Pancreas (tissue), 10 donors: ENCODE measurements around the gene SSH3. TPM values are rescaled to one million over a fixed set of nuclear protein-coding genes. Genes with fewer than 3 reads are reported as not detected.

Source experiments
- ATAC-seq, 4 donors: fragments of 200-7000 bp; cut with Tn5 transposase; one replicate each; pipeline versions ENCODE4 v1.8.0 to v1.9.1; 2020; ENCODE audit warnings: mild to moderate bottlenecking in 4 of 4, moderate library complexity in 4 of 4
- DNase-seq, 6 donors: peaks; one replicate each; pipeline ENCODE4 v3.0.0-alpha.2; 2020
- FAIRE-seq: peaks from 2 replicates; lab custom pipeline; 2012; peaks lifted over from hg19 to GRCh38; lab: Jason Lieb, UNC
- H3K27ac ChIP-seq, 4 donors: fragments of 200-600 bp; sonication (generic); 1 replicate in 3 of 4; 2 replicates in 1 of 4; pipeline versions ENCODE4 v1.5.0 to v1.8.0; 2020
- H3K27me3 ChIP-seq, 4 donors: fragments of 200-600 bp; one replicate each; pipeline ENCODE4 v1.8.0; 2021
- H3K36me3 ChIP-seq, 3 donors: fragments of 200-600 bp; sonication (generic) in 1 of 3; one replicate each; pipeline versions ENCODE4 v1.5.0 to v1.8.0; 2020 to 2021
- H3K4me1 ChIP-seq, 3 donors: fragments of 200-600 bp; one replicate each; pipeline ENCODE4 v1.8.0; 2021
- H3K4me3 ChIP-seq, 4 donors: fragments of 200-600 bp; sonication (generic) in 2 of 4; one replicate each; pipeline versions ENCODE4 v1.5.0 to v1.8.0; 2020 to 2021
- H3K9me3 ChIP-seq, 4 donors: fragments of 200-600 bp; one replicate each; pipeline ENCODE4 v1.8.0; 2021
- WGBS, 2 donors: extraction: QIAGEN DNeasy Blood & Tissue Kit; methylation state at CpG; one replicate each; pipeline ENCODE4 v1.1.7; 2013; 5-methylcytosine and 5-hydroxymethylcytosine counted together
- intact Hi-C, 3 donors: fragments of 100-400 bp; cut with DNase I; formaldehyde crosslinking; loops; one replicate each; pipeline versions ENCODE4 v1.11.1 to v1.14.2; 2022
- polyA plus RNA-seq, 2 donors: library from polyadenylated mRNA; stranded (reverse); fragments of 200-250 nt; gene quantifications; one replicate each; pipeline ENCODE4 v1.2.3, GENCODE V29; 2013
- total RNA-seq, 6 donors: library from RNA; stranded (reverse); fragmentation: NEBNext Ultra II Directional in 4 of 6; extraction: Animal tissue kit (Norgen Biotek cat#: 25700) in 4 of 6; gene quantifications; one replicate each; pipeline versions ENCODE4 v1.2.1 to v1.2.4, GENCODE V29; 2021 to 2023
- TF ChIP-seq, protein P1 (sequence below), 4 donors: fragments of 200-600 bp; sonication (generic) in 3 of 4; IDR thresholded peaks; one replicate each; pipeline versions ENCODE4 v1.5.0 to v1.8.0; 2021; ENCODE audit warnings: antibody characterized with exemption in 4 of 4
- donor health status: healthy with polysubstance abuse.
- donor health status: DM: no; HTN: no; CAD: no; lungs with moderate emphysema.
- donor health status: DM: no; HTN: no; CAD: no.
- donor health status: control.
- donor health status: control.
- donor health status: Bipolar disorder and iron deficiency.
- donor health status: DM: yes; HTN: yes; CAD: no.
- donor health status: DM: no; HTN: no; CAD: no.
- donor health status: DM: no; HTN: no; CAD: no.
- donor health status: DM: yes; HTN: yes; CAD: no.

Gene SSH3
- total and polyA plus RNA-seq, 8 donors: 15.2 to 29.2 (median 23.3) TPM

DNA sequence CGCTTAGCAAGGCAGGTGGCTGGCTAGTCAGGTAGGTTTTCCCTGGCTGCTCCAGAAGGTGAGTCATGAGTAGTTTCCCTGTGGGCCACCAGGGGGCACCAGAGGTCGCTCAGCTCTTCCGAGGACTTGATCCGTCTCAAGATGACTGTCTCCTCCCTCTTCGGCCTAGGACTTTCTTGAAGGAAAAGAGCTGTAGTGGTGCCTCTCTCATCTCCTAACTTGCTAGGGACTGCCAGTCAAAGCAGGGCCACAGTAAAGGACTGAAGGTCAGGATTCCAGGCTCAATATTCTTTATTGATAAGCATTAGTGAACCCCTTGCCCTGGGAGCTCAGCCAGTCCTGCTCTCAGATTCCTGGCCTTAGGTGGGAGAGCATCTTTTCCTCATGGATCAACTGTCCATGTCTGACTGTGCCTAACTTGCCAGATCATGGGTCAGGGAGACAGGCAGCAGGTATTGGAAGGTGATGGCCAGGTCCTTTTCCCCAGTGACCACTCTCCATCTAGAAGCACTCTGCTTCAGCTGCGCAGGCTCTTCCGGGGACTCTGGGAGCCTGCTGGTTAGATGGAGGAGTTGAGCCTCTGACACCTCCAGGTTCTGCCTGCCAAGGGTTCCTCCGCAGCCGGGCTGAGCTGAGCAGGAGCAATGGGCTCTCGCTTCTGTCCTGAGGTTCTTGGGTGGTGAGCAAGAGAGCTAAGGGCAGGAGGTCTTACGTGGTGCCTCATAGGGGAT lies 48.1 kb downstream of the SSH3 start:
- DNase-seq (peak; percentile 57 to 82 (median 73)), ATAC-seq (peak; percentile 23 to 40 (median 34)), FAIRE-seq (no peak)
- intact Hi-C loops: no loop called here
- H3K27ac ChIP-seq: peak overlapping the region in 3 of 4 donors; percentile 23 to 62 (median 27)
- H3K9me3 ChIP-seq: no peaks in the 10 kb centered on the region
- WGBS, 2 donors: 52 to 54% methylated on average over 11 of the region's 11 CpGs
- H3K27me3 ChIP-seq: no peaks in the 10 kb centered on the region
- H3K4me3 ChIP-seq: peak overlapping the region in 1 of 4 donors; percentile 63
- H3K4me1 ChIP-seq: peaks cover 13 to 50% (median 29%) of the 10 kb centered on the region in 3 donors
- TF ChIP-seq, protein P1, sequence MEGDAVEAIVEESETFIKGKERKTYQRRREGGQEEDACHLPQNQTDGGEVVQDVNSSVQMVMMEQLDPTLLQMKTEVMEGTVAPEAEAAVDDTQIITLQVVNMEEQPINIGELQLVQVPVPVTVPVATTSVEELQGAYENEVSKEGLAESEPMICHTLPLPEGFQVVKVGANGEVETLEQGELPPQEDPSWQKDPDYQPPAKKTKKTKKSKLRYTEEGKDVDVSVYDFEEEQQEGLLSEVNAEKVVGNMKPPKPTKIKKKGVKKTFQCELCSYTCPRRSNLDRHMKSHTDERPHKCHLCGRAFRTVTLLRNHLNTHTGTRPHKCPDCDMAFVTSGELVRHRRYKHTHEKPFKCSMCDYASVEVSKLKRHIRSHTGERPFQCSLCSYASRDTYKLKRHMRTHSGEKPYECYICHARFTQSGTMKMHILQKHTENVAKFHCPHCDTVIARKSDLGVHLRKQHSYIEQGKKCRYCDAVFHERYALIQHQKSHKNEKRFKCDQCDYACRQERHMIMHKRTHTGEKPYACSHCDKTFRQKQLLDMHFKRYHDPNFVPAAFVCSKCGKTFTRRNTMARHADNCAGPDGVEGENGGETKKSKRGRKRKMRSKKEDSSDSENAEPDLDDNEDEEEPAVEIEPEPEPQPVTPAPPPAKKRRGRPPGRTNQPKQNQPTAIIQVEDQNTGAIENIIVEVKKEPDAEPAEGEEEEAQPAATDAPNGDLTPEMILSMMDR (IDR thresholded peaks at IDR 0.05): peak; percentile 90 to 97 (median 94)
- H3K36me3 ChIP-seq: no peaks in the 10 kb centered on the region

DNA sequence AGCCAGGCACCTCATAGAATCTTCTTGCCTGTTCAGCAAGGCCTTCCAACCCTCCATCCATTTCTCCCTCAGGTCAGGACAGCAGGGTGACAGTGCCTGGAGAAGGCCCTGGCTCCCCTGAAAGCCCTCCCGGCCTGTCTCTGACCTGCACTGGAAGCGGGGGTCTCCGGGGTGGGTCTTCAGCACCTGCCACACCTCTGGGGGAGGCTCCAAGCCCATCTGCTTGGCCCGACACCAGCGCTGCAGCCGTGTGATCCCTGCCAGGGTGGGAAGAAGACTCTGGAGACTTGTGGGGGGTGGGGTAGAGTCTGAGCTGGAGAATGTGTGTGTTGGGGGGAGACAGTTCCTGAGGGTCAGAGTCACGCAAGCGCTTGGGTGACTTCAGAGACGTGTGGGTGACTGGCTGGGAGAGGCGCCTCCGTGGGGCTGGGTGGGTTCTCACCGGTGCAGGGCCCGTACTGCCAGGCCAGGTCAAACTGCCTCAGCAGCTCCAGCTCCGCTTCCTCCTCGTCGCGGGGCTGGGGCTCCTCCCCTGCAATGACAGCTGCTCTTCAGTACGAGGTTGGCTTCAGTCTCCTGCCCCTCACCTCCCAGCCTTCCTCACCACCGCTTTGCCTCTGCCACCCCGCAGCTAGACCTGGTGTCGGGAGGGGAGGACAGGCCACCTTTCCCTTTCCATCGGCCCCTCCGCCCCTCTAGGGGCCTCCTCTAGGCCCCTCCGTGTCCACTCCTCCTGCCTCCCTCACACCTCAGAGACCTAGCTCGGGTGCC lies 49.4 kb downstream of the SSH3 start:
- peak in 4 of 6 donors; percentile 30 to 84 (median 55) for DNase-seq
- Histone ChIP-seq H3K4me3 (peak overlapping the region; percentile 58 to 72 (median 64)), H3K27ac (peak overlapping the region; percentile 97 to 98 (median 98)), H3K36me3 (no peaks in the 10 kb centered on the region), H3K4me1 (peaks cover 13 to 52% (median 29%) of the 10 kb centered on the region in 3 donors), H3K9me3 (no peaks in the 10 kb centered on the region), H3K27me3 (no peaks in the 10 kb centered on the region)
- intact Hi-C loops: no loop called here
- 7 to 10% methylated on average over 25 of the region's 25 CpGs for WGBS, 2 donors
- FAIRE-seq: no peak
- peak; percentile 15 to 29 (median 22) for ATAC-seq
- TF ChIP-seq, protein P1 (IDR thresholded peaks at IDR 0.05): no peak

DNA sequence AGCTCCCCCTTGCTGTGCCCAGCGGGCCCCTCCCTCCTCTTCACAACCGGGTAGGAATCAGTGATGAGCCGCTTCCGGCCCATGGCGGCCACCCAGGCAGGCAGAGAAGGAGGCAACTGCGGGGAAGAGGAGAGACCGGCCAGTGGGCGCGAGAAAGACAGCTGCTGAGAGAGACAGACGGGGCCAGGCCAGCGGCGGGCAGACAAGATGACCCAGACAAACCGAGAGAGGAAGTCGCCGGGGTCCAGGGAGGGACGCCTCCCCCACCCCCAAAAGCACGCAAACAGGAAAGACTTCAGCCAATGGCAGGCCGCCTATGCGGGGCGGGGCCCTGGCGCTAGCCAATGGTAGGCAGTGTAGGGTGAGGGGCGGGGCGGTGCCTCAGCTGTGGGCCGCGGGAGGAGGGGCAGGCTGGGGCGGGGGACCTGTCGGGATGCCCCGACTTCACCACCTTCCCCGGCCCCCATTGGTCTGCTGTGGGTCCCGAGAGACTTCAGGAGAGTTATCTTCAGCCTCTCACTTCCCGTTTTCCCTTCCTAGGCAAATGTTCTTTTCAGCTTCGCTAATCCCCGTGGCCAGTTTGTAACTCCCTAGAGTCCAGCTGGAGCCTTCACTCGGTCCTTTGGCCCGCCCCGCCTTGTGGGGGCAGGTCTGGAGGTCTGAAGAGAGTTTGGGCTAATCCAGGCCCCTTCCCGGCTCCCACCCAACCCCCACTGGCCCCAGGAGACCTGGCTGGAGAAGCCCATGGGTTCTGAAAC lies 50.2 kb downstream of the SSH3 start, which contains the start of gene POLD4:
POLD4 (minus strand) TSS at position 230 of the 758 bp plus-strand sequence; CDS start at position 83, 147 bp downstream.
- Histone ChIP-seq H3K9me3 (no peaks in the 10 kb centered on the region), H3K36me3 (no peaks in the 10 kb centered on the region), H3K27ac (peak within 1 kb of the TSS; percentile 97 to 98 (median 98)), H3K4me3 (peak within 1 kb of the TSS; percentile 58 to 72 (median 64)), H3K4me1 (peaks cover 9 to 51% (median 23%) of the 10 kb centered on the region in 3 donors), H3K27me3 (no peaks in the 10 kb centered on the region)
- peak; percentile 87 to 92 (median 89) for ATAC-seq
- 0% methylated on average over 29 to 37 of the region's 37 CpGs for WGBS, 2 donors
- DNase-seq: peak; percentile 97 to 99 (median 98)
- TF ChIP-seq, protein P1 (IDR thresholded peaks at IDR 0.05): no peak
- no peak for FAIRE-seq
- intact Hi-C loops: no loop called here

DNA sequence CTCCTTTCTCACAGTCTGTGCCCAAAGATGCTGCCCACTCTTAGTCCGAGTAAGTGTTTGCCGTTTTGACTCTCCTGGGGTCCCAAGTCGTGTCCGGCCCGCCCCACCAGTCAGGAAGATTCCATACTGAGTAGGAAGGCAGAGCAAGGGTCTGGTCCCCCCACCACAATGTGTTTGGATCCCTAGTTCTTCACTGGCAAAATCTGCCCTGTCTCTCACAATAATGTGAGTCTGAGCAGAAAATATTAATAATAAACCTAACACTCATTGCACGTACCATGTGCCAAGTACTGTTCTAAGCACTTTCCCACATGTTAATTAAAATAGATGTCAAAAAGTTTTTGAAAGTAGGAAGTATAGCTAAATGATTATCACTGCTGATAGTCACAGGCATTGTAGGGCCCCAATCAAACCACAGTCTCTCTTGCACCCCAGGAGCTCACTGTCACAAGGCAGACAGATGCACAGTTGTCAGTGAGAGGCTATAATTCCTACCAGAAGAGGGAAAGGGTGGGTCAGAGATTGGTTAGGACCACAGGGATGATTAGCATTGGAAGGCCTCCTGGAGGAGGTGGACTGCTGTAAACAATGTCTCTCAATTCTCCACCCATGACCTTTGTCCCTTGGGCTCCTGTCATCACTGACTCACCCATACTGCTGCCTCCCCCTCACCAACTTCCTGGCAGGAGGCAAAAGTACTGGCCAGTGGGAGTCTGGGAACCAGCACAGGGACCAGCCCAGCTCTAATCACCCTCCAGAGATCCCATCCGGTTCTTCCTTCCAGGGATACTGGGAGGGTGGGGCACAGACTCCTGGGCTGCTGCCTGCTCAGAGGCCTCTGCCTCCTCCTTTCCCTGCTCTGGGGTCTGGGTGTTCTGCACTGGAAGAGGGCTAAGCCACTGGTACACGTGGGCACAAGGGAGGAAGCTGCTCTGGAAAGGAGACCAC lies 51.0 kb downstream of the SSH3 start:
- WGBS, 2 donors: 15 to 21% methylated on average over 8 of the region's 8 CpGs

More for the DNA sequence above, 51.0 kb downstream of the SSH3 start:
- Histone ChIP-seq H3K27ac (peak overlapping the region; percentile 97 to 98 (median 98)), H3K27me3 (no peaks in the 10 kb centered on the region), H3K36me3 (no peaks in the 10 kb centered on the region), H3K4me1 (peaks cover 9 to 51% (median 23%) of the 10 kb centered on the region in 3 donors), H3K4me3 (peak overlapping the region in 3 of 4 donors; percentile 58 to 72 (median 63)), H3K9me3 (no peaks in the 10 kb centered on the region)
- intact Hi-C loops: no loop called here
- DNase-seq (peak in 4 of 6 donors; percentile 67 to 81 (median 74)), FAIRE-seq (no peak), ATAC-seq (peak; percentile 16 to 40 (median 23))
- TF ChIP-seq, protein P1 (IDR thresholded peaks at IDR 0.05): no peak
